ENCODE data around the gene CORO7. TPM values are rescaled to one million over a fixed set of nuclear protein-coding genes. Genes with fewer than 3 reads are reported as not detected.

The CORO7 gene
- total and polyA plus RNA-seq, 9 of the 15 experiments (the other 6 are each of a cell fraction or from before 2014, with no cell fraction given): 0.45 to 77.2 (median 18.7) TPM

GRCh38 chr16:4404967-4405696, 11.3 kb downstream of the CORO7 start:
- H2AFZ ChIP-seq (ENCODE audit: low read depth, low read length): no peak overlapping the region
- peaks cover 17% of the 10 kb centered on the region for H4K20me1 ChIP-seq (replicated peaks; ENCODE audit: control insufficient read depth, insufficient read depth, low read length)
- no peak overlapping the region for H3K4me3 ChIP-seq
- peaks cover 0 to 32% of the 10 kb centered on the region in 2 experiments; a peak in 2 of 5 replicates for H3K4me1 ChIP-seq (replicated peaks in 1 of 2; ENCODE audit: control insufficient read depth in 2 of 2, insufficient read depth in 2 of 2, low read length in 2 of 2)
- H3K9me3 ChIP-seq (replicated peaks; ENCODE audit: control insufficient read depth, insufficient read depth, low read depth, low read length): no peaks in the 10 kb centered on the region
- no peak overlapping the region for H3K27ac ChIP-seq (ENCODE audit: extremely low read depth, low read depth, low read length)
- peaks cover 81% of the 10 kb centered on the region; the same call in 2 of the 3 replicates for H3K36me3 ChIP-seq (ENCODE audit: control insufficient read depth, insufficient read depth, low read length)
- ATAC-seq (no peak), DNase-seq (ENCODE audit: extremely low read depth in 1 of 4, low spot score in 3 of 4) (no peak), FAIRE-seq (no peak)
- intact Hi-C loops (cut with micrococcal nuclease) (loop anchor here (5.0 to 10.0 kb wide), 3 partner anchors 143 to 420 kb away; no protein-coding TSS in a partner anchor), in situ Hi-C loops (cut with MboI) (loop anchor here (5.0 kb wide), 1 partner anchor 43 kb away; no protein-coding TSS in a partner anchor)
- H3K9ac ChIP-seq (ENCODE audit: insufficient read depth in 1 of 2, low read depth in 2 of 2, low read length in 2 of 2): peak overlapping the region in 1 of 2 experiments; percentile 43; a peak in 2 of 4 replicates
- no peaks in the 10 kb centered on the region for H3K27me3 ChIP-seq (ENCODE audit: control insufficient read depth in 2 of 2, insufficient read depth in 2 of 2, low read length in 2 of 2)
- ChIA-PET CTCF (ENCODE audit: low intra/inter-chr PET ratio) (interaction anchor here (0.7 to 6.4 kb wide), 4 partner anchors 46 to 151 kb away, joined by 3 to 70 read pairs (median 6); no protein-coding TSS in a partner anchor), POLR2A (interaction anchor here (0.6 to 4.7 kb wide), 7 partner anchors 10 to 1712 kb away, joined by 3 to 35 read pairs (median 3); partner anchors contain the start of gene CORO7)
- H3K79me2 ChIP-seq (ENCODE audit: control insufficient read depth, insufficient read depth, low read length): no peaks in the 10 kb centered on the region; the same call in 2 of the 3 replicates
- H3K9me1 ChIP-seq (ENCODE audit: control insufficient read depth, insufficient read depth, low read length): no peaks in the 10 kb centered on the region
- no peak overlapping the region for H3K4me2 ChIP-seq (ENCODE audit: insufficient read depth, low read length)
- no TSS peak for BruUV-seq (replicated peaks)
- WGBS (ENCODE audit: insufficient coverage, low coverage, missing lambda C conversion rate): 92% methylated on average over 24 of the region's 24 CpGs
- no peak for TF ChIP-seq DEAF1 (CRISPR knock-in tag; IDR thresholded peaks at IDR 0.05)
- TF ChIP-seq ZBTB33 (CRISPR knock-in tag; IDR thresholded peaks at IDR 0.05): peak; percentile 73
- no peak for TF ChIP-seq STAT5B (CRISPR knock-in tag; IDR thresholded peaks at IDR 0.05)
- TF ChIP-seq NR2F6 (CRISPR knock-in tag; IDR thresholded peaks at IDR 0.05): no peak
- TF ChIP-seq ZBTB2 (IDR thresholded peaks at IDR 0.05): no peak
- no peak for TF ChIP-seq TGIF2 (CRISPR knock-in tag; IDR thresholded peaks at IDR 0.05)
- TF ChIP-seq RBM22 (IDR thresholded peaks at IDR 0.05; ENCODE audit: low read depth, low read length, poor library complexity, severe bottlenecking): peak; percentile 47
- TF ChIP-seq ZNF324 (CRISPR knock-in tag; IDR thresholded peaks at IDR 0.05): no peak
- 0 out of 2 replicates have a peak, but pooled peaks have one; percentile 11 for TF ChIP-seq SUPT5H (IDR thresholded peaks at IDR 0.05)
- no peak for TF ChIP-seq POLR2A (conservative IDR thresholded peaks at IDR 0.05)
- TF ChIP-seq ZHX1 (conservative IDR thresholded peaks at IDR 0.05; ENCODE audit: low read length): no peak
- peak; percentile 53; the same call in 1 of the 2 replicates for TF ChIP-seq RBFOX2 (IDR thresholded peaks at IDR 0.05; ENCODE audit: low read depth, low read length)
- TF ChIP-seq POLR2G (IDR thresholded peaks at IDR 0.05; ENCODE audit: low read depth, low read length): peak; percentile 69
- no peak for TF ChIP-seq ZC3H8 (IDR thresholded peaks at IDR 0.05)
- no peak for TF ChIP-seq PTRF (tag; IDR thresholded peaks at IDR 0.05)

All from K562 (cell line).